Heart right ventricle (tissue), 16 donors: Measurements from ENCODE around the gene IKZF2. TPM values are rescaled to one million over a fixed set of nuclear protein-coding genes. Genes with fewer than 3 reads are reported as not detected.
A peak's percentile ranks its signal among the peaks of the same experiment; 100 is the strongest.

Experiments
- ATAC-seq, 8 donors: fragments of 200-7000 bp; cut with Tn5 transposase; one replicate each; pipeline ENCODE4 v1.9.1; 2020; ENCODE audit warnings: mild to moderate bottlenecking in 8 of 8, moderate library complexity in 8 of 8, moderate number of reproducible peaks in 1 of 8
- DNase-seq, 2 donors: peaks; one replicate each; pipeline ENCODE4 v3.0.0-alpha.2; 2020
- H3K27ac ChIP-seq, 10 donors: fragments of 200-600 bp; sonication (generic) in 2 of 10; one replicate each; pipeline versions ENCODE4 v1.5.0 to v1.8.0; 2020 to 2022; ENCODE audit warnings: mild to moderate bottlenecking in 3 of 10
- H3K27me3 ChIP-seq, 7 donors: fragments of 200-600 bp; one replicate each; pipeline ENCODE4 v1.8.0; 2021 to 2022; ENCODE audit warnings: mild to moderate bottlenecking in 2 of 7
- H3K36me3 ChIP-seq, 9 donors: fragments of 200-600 bp; sonication (generic) in 1 of 9; one replicate each; pipeline versions ENCODE4 v1.5.0 to v1.8.0; 2020 to 2022; ENCODE audit warnings: mild to moderate bottlenecking in 2 of 9
- H3K4me1 ChIP-seq, 9 donors: fragments of 200-600 bp; sonication (generic) in 1 of 9; one replicate each; pipeline versions ENCODE4 v1.5.0 to v1.8.0; 2020 to 2022; ENCODE audit warnings: mild to moderate bottlenecking in 4 of 9
- H3K4me3 ChIP-seq, 10 donors: fragments of 200-600 bp; sonication (generic) in 2 of 10; one replicate each; pipeline versions ENCODE4 v1.5.0 to v1.8.0; 2020 to 2022; ENCODE audit warnings: mild to moderate bottlenecking in 7 of 10, moderate library complexity in 2 of 10
- H3K9me3 ChIP-seq, 11 donors: fragments of 200-600 bp in 10 of 11; sonication (generic) in 2 of 11; one replicate each; pipeline versions ENCODE4 v1.5.0 to v1.8.0; 2013 to 2022; ENCODE audit warnings: mild to moderate bottlenecking in 2 of 11, control low read depth in 1 of 11, moderate library complexity in 1 of 11
- WGBS, 2 donors: extraction: QIAGEN DNeasy Blood & Tissue Kit; methylation state at CpG; one replicate each; pipeline ENCODE4 v1.1.7; 2013; ENCODE audit warnings: inconsistent platforms in 1 of 2; 5-methylcytosine and 5-hydroxymethylcytosine counted together
- intact Hi-C, 10 donors: fragments of 100-400 bp; cut with DNase I; formaldehyde crosslinking; loops; one replicate each; pipeline versions ENCODE4 v1.11.1 to v1.14.2; 2022
- polyA plus RNA-seq, 2 donors: library from polyadenylated mRNA; stranded (reverse); fragments of 200-250 nt; gene quantifications; one replicate each; pipeline ENCODE4 v1.2.3, GENCODE V29; 2013
- total RNA-seq, 10 donors: library from RNA; stranded (reverse); fragmentation: NEBNext Ultra II Directional in 3 of 10; extraction: Animal tissue kit (Norgen Biotek cat#: 25700) in 3 of 10; gene quantifications; one replicate each; pipeline versions ENCODE4 v1.2.1 to v1.2.4, GENCODE V29; 2021 to 2023
- TF ChIP-seq, protein P1 (sequence below), 9 donors: fragments of 200-600 bp; sonication (generic) in 2 of 9; IDR thresholded peaks; one replicate each; pipeline versions ENCODE4 v1.5.0 to v1.8.0; 2021 to 2022; ENCODE audit warnings: antibody characterized with exemption in 9 of 9, mild to moderate bottlenecking in 5 of 9, moderate library complexity in 1 of 9
- donor health status: Arrhythmogenic right ventricular cardiomyopathy.
- donor health status: ischemic (EF 13 %, LVEDD 7.1; RV severe dilation, severe dysfunction).
- donor health status: healthy with polysubstance abuse.
- donor health status: DM: no; HTN: yes; CAD: no.
- donor health status: DM: no; HTN: no; CAD: no.
- donor health status: ischemic (EF 25% LVEDD 6.9; RV normal size, moderate dysfunction).
- donor health status: ischemic (EF 25% LVEDD 5.7; RV mildly dilated, moderate dysfunction).
- donor health status: healthy.
- donor health status: DM: yes; HTN: yes; CAD: no.
- donor health status: Ischemic cardiomyopathy.
- donor health status: ischemic (EF 35%, LVEDD 5.7; RV mildly dilated, moderate dysfunction).
- donor health status: nonischemic (EF 11% LVEDD 7.7; RV severe dilation, severe dysfunction).
- donor health status: DM: yes; HTN: yes; CAD: no.
- donor health status: PGD.
- donor health status: ischemic (EF 29% LVEDD 5.4; RV normal size, mild dysfunction).
- donor health status: nonischemic (EF 23%, LVEDD 6.1; RV moderate dilation, normal function).

Gene IKZF2
- total and polyA plus RNA-seq, 12 donors = 0.36 to 8.1 (median 5.9) TPM

DNA sequence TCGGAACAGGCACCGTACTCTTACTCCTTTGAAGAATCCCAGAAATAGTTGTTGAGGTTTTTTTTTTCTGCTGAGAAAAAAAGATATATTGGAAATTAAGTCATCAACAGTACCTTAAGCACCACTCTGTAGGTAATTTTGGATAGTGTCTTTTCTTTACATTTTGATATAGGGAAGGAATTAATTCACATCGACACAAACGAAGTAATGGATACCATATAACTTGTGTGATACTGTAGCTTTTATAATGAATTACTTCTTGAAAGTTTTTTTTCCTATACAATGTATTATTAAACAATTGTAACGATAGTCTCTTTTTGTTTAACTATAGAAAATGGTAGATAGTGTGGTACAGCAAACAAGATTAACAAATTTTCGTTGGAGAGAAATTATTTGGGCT, 1.5 kb upstream of the IKZF2 start:
- ATAC-seq = no peak
- DNase-seq = no peak
- Histone ChIP-seq H3K9me3 (no peaks in the 10 kb centered on the region), H3K27me3 (peaks cover 0 to 7% (median 0%) of the 10 kb centered on the region in 7 donors), H3K4me1 (peaks cover 0 to 38% (median 13%) of the 10 kb centered on the region in 9 donors), H3K27ac (peak overlapping the region in 9 of 10 donors; percentile 86 to 97 (median 93)), H3K4me3 (peak overlapping the region in 9 of 10 donors; percentile 72 to 93 (median 89)), H3K36me3 (no peaks in the 10 kb centered on the region)
- TF ChIP-seq, protein P1, sequence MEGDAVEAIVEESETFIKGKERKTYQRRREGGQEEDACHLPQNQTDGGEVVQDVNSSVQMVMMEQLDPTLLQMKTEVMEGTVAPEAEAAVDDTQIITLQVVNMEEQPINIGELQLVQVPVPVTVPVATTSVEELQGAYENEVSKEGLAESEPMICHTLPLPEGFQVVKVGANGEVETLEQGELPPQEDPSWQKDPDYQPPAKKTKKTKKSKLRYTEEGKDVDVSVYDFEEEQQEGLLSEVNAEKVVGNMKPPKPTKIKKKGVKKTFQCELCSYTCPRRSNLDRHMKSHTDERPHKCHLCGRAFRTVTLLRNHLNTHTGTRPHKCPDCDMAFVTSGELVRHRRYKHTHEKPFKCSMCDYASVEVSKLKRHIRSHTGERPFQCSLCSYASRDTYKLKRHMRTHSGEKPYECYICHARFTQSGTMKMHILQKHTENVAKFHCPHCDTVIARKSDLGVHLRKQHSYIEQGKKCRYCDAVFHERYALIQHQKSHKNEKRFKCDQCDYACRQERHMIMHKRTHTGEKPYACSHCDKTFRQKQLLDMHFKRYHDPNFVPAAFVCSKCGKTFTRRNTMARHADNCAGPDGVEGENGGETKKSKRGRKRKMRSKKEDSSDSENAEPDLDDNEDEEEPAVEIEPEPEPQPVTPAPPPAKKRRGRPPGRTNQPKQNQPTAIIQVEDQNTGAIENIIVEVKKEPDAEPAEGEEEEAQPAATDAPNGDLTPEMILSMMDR (IDR thresholded peaks at IDR 0.05) = no peak
- intact Hi-C loops = loop anchor here (1.0 to 10.0 kb wide), 7 partner anchors 86 to 468 kb away; no protein-coding TSS in a partner anchor
- WGBS, 2 donors = 56 to 61% methylated on average over 6 of the region's 6 CpGs

DNA sequence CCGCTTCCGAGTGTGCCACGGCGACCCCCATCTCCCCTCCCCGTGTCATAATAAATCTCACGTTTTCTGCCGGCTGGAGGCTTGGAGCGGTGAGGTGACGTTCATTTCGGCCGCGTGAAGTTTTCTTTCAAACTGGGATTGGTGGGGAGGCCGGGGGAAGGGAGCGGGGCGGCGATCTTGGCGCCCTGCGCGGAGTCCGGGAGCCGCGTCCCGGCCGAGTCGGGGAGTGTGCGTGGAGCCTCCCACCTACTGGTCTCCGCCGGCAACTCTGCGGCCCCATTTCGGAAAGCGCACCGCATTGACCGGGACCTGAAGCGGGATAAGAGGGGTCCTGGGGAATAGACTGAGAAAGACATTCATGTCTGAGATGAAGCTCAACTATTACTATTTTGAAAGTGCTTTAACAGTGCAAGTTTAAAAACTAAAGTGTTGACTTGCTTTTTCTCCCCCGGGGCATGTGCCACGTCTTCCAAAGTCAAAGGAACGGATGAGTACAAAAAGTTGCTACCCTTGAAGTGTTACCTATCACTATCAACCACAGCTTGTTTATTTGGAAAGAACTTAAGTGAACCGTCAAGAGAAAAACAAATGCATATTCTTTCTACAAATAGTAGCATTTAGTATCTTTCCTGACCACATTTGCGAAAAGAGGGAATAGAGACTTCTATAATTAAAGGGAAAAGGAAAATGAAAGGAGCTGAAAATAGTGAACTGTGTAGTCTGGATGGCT, 818 bp upstream of the IKZF2 start:
- Histone ChIP-seq H3K4me1 (peaks cover 0 to 38% (median 13%) of the 10 kb centered on the region in 9 donors), H3K36me3 (peaks cover 0 to 2% (median 0%) of the 10 kb centered on the region in 9 donors), H3K27me3 (peaks cover 0 to 7% (median 0%) of the 10 kb centered on the region in 7 donors), H3K9me3 (no peaks in the 10 kb centered on the region), H3K4me3 (peak overlapping the region; percentile 16 to 93 (median 88)), H3K27ac (peak overlapping the region; percentile 86 to 97 (median 92))
- DNase-seq (peak; percentile 60 to 74), ATAC-seq (peak; percentile 81 to 94 (median 86))
- 1% methylated on average over 39 of the region's 39 CpGs for WGBS, 2 donors
- intact Hi-C loops = loop anchor here (2.0 to 10.0 kb wide), 6 partner anchors 85 to 467 kb away; no protein-coding TSS in a partner anchor
- TF ChIP-seq, protein P1 (IDR thresholded peaks at IDR 0.05) = peak in 6 of 9 donors; percentile 37 to 69 (median 56)

DNA sequence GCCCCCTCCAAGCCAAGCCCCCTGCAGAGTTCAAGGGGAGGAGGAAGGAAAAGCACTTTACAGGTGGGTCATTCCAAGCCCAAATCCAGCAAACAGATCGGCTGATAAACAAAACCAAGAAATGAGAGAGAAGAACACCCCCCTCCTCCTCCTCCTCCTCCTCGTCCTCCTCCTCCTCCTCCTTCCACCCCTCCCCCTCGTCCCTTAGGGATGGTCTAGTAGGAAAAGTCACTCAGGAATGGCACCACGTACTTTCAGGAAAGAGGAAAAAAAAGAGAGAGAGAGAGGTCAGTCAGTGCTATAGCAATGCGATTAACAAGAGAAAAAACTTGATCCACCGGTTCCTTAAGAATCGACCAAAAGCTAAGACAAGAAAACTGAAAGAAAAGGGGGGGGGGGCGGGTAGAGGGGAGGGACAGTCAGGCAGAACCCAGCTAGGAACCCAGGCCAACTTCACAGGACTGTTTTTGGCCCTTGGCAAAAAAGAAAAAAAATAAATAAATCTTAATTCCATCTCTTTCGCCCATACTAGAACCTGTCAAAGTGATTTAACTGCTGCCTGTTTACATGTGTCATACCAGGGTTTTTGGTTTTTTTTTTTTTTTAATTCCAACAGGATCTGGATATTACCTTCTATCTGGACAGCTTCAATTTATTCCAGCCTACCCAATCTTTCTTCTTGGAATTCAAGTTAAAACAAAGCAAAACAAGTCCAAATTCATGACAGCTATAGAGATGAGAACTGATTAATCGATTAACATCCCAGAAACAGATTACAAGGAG, 906 bp downstream of the IKZF2 start:
- ATAC-seq (no peak), DNase-seq (peak in 1 of 2 donors; percentile 29)
- H3K9me3 ChIP-seq = no peaks in the 10 kb centered on the region
- H3K27me3 ChIP-seq = peaks cover 0 to 7% (median 0%) of the 10 kb centered on the region in 7 donors
- intact Hi-C loops = loop anchor here in 8 of 10 donors (2.0 to 10.0 kb wide), 5 partner anchors 83 to 466 kb away; no protein-coding TSS in a partner anchor
- peaks cover 0 to 38% (median 13%) of the 10 kb centered on the region in 9 donors for H3K4me1 ChIP-seq
- TF ChIP-seq, protein P1 (IDR thresholded peaks at IDR 0.05) = no peak
- peaks cover 0 to 3% (median 0%) of the 10 kb centered on the region in 9 donors for H3K36me3 ChIP-seq
- peak overlapping the region; percentile 18 to 93 (median 86) for H3K4me3 ChIP-seq
- peak overlapping the region in 8 of 10 donors; percentile 73 to 97 (median 79) for H3K27ac ChIP-seq
- WGBS, 2 donors = 5 to 6% methylated on average over 8 to 10 of the region's 10 CpGs

DNA sequence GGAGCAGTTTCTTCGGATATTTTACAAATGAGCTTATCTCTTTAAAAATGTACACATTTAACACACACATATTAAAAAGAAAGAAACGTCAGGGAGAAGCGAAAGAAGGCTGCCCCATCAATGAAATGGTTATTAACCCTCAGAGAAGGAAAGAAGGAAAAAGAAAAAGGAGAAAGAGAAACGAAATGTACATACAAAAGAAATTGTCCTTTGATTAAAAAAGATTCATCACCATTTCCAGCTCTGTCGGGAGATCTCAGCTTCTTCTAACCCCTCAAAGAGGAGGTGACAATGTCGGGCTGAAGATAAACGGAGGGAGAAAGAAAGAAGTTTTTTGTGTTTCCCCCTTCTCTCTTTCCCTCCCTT, 1.5 kb downstream of the IKZF2 start:
- intact Hi-C loops = loop anchor here in 8 of 10 donors (2.0 to 10.0 kb wide), 5 partner anchors 83 to 465 kb away; no protein-coding TSS in a partner anchor
- 1 to 2% methylated on average over 7 of the region's 7 CpGs for WGBS, 2 donors
- peak overlapping the region in 8 of 10 donors; percentile 55 to 97 (median 73) for H3K27ac ChIP-seq
- H3K9me3 ChIP-seq = no peaks in the 10 kb centered on the region
- no peak for ATAC-seq
- TF ChIP-seq, protein P1 (IDR thresholded peaks at IDR 0.05) = no peak
- H3K4me1 ChIP-seq = peaks cover 0 to 38% (median 13%) of the 10 kb centered on the region in 9 donors
- peaks cover 0 to 7% (median 0%) of the 10 kb centered on the region in 7 donors for H3K27me3 ChIP-seq
- no peak for DNase-seq
- H3K36me3 ChIP-seq = peaks cover 0 to 3% (median 0%) of the 10 kb centered on the region in 9 donors
- H3K4me3 ChIP-seq = peak overlapping the region; percentile 18 to 93 (median 86)
